Measurements from ENCODE around the gene KRTAP10-10. TPM values are rescaled to one million over a fixed set of nuclear protein-coding genes. Genes with fewer than 3 reads are reported as not detected.

The KRTAP10-10 gene
- total and polyA plus RNA-seq, 2 donors (not counting 1 experiment from before 2014, with no cell fraction given) = not detected

- H4K20me1 ChIP-seq (ENCODE audit: control insufficient read depth, extremely low read depth, insufficient read depth, low read length) = no peaks in the 10 kb centered on the region
- H2AFZ ChIP-seq (ENCODE audit: low read length) = no peak overlapping the region
- H3K36me3 ChIP-seq (ENCODE audit: control insufficient read depth, insufficient read depth, low read length) = no peaks in the 10 kb centered on the region
- no peaks in the 10 kb centered on the region for H3K4me1 ChIP-seq (ENCODE audit: control insufficient read depth, extremely low read depth, insufficient read depth, low read length)
- H3K4me2 ChIP-seq (ENCODE audit: extremely low read depth, insufficient read depth, low read length) = no peak overlapping the region
- DNase-seq (ENCODE audit: low read depth in 2 of 2) = no peak
- H3K9me3 ChIP-seq (ENCODE audit: control insufficient read depth, insufficient read depth, low read depth, low read length) = no peaks in the 10 kb centered on the region
- no peak overlapping the region for H3K4me3 ChIP-seq (replicated peaks in 1 of 4; ENCODE audit: control extremely low read depth in 1 of 4, insufficient read depth in 1 of 4, low read depth in 3 of 4, low read length in 4 of 4)
- H3K27me3 ChIP-seq (ENCODE audit: control insufficient read depth, insufficient read depth, low read length) = no peaks in the 10 kb centered on the region
- H3K27ac ChIP-seq (ENCODE audit: insufficient read depth, low read length) = no peak overlapping the region
- no peak overlapping the region for H3K9ac ChIP-seq (ENCODE audit: insufficient read depth, low read length)
- TF ChIP-seq EZH2 (IDR thresholded peaks at IDR 0.05; ENCODE audit: low read length, missing control alignments) (no peak), CTCF (conservative IDR thresholded peaks at IDR 0.05 in 1 of 2, IDR thresholded peaks at IDR 0.05 in 1 of 2; ENCODE audit: low read depth in 1 of 2, low read length in 2 of 2) (no peak)
- H3K79me2 ChIP-seq (ENCODE audit: control insufficient read depth, insufficient read depth, low read length) = no peaks in the 10 kb centered on the region
Observed at GRCh38 chr21:44670642-44671432, 33.7 kb downstream of the KRTAP10-10 start.

DNA sequence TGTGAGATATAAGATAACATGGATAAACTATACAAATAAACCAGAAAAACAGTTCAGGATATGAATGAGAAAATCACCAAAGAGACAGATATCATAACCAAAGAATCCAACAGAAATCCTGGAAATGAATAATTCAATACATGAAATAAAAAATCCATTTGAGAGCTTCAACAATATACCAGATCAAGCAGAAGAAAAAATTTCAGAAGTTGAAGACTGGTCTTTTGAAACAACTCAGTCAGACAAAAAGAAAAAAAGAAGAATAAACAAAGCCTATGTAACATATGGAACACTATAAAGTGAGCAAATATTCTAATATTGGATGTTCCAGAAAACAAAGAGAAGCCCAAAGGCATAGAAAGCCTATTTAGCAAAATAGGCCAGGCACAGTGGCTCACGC lies 34.8 kb downstream of the KRTAP10-10 start:
- Histone ChIP-seq H2AFZ (ENCODE audit: low read length) (no peak overlapping the region), H3K4me3 (replicated peaks in 1 of 4; ENCODE audit: control extremely low read depth in 1 of 4, insufficient read depth in 1 of 4, low read depth in 3 of 4, low read length in 4 of 4) (no peak overlapping the region), H3K9me3 (ENCODE audit: control insufficient read depth, insufficient read depth, low read depth, low read length) (no peaks in the 10 kb centered on the region), H4K20me1 (ENCODE audit: control insufficient read depth, extremely low read depth, insufficient read depth, low read length) (no peaks in the 10 kb centered on the region), H3K27me3 (ENCODE audit: control insufficient read depth, insufficient read depth, low read length) (no peaks in the 10 kb centered on the region), H3K27ac (ENCODE audit: insufficient read depth, low read length) (no peak overlapping the region), H3K36me3 (ENCODE audit: control insufficient read depth, insufficient read depth, low read length) (no peaks in the 10 kb centered on the region), H3K9ac (ENCODE audit: insufficient read depth, low read length) (no peak overlapping the region), H3K79me2 (ENCODE audit: control insufficient read depth, insufficient read depth, low read length) (no peaks in the 10 kb centered on the region), H3K4me2 (ENCODE audit: extremely low read depth, insufficient read depth, low read length) (no peak overlapping the region), H3K4me1 (ENCODE audit: control insufficient read depth, extremely low read depth, insufficient read depth, low read length) (no peaks in the 10 kb centered on the region)
- TF ChIP-seq EZH2 (IDR thresholded peaks at IDR 0.05; ENCODE audit: low read length, missing control alignments) (no peak), CTCF (conservative IDR thresholded peaks at IDR 0.05 in 1 of 2, IDR thresholded peaks at IDR 0.05 in 1 of 2; ENCODE audit: low read depth in 1 of 2, low read length in 2 of 2) (no peak)
- no peak for DNase-seq (ENCODE audit: low read depth in 2 of 2)

DNA sequence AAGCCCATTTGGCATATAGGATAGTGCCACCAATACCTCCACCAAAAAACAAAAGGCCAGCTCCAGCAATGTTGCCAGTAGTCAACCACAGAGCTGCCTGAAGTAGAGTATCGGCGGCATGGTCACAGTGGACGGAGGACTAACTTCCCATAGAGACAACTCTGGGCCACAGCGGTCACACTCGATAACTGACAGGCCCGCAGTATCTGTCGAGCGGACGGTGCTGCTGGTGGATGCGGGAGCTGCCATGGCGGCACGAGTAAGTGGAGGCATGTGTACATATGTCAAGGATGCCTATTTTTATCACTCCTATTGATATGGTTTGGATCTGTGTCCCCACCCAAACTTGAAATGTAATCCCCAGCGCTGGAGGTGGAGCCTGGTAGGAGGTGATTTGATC lies 40.7 kb downstream of the KRTAP10-10 start:
- no peaks in the 10 kb centered on the region for H3K27me3 ChIP-seq (ENCODE audit: control insufficient read depth, insufficient read depth, low read length)
- no peak for DNase-seq (ENCODE audit: low read depth in 2 of 2)
- no peaks in the 10 kb centered on the region for H3K4me1 ChIP-seq (ENCODE audit: control insufficient read depth, extremely low read depth, insufficient read depth, low read length)
- no peaks in the 10 kb centered on the region for H3K79me2 ChIP-seq (ENCODE audit: control insufficient read depth, insufficient read depth, low read length)
- no peak overlapping the region for H3K4me3 ChIP-seq (replicated peaks in 1 of 4; ENCODE audit: control extremely low read depth in 1 of 4, insufficient read depth in 1 of 4, low read depth in 3 of 4, low read length in 4 of 4)
- H3K9ac ChIP-seq (ENCODE audit: insufficient read depth, low read length) = no peak overlapping the region
- no peaks in the 10 kb centered on the region for H4K20me1 ChIP-seq (ENCODE audit: control insufficient read depth, extremely low read depth, insufficient read depth, low read length)
- no peaks in the 10 kb centered on the region for H3K36me3 ChIP-seq (ENCODE audit: control insufficient read depth, insufficient read depth, low read length)
- H2AFZ ChIP-seq (ENCODE audit: low read length) = no peak overlapping the region
- H3K9me3 ChIP-seq (ENCODE audit: control insufficient read depth, insufficient read depth, low read depth, low read length) = no peaks in the 10 kb centered on the region
- H3K4me2 ChIP-seq (ENCODE audit: extremely low read depth, insufficient read depth, low read length) = no peak overlapping the region
- no peak overlapping the region for H3K27ac ChIP-seq (ENCODE audit: insufficient read depth, low read length)
- no peak for TF ChIP-seq CTCF (conservative IDR thresholded peaks at IDR 0.05 in 1 of 2, IDR thresholded peaks at IDR 0.05 in 1 of 2; ENCODE audit: low read depth in 1 of 2, low read length in 2 of 2)
- TF ChIP-seq EZH2 (IDR thresholded peaks at IDR 0.05; ENCODE audit: low read length, missing control alignments) = no peak

Measured in fibroblast of lung (primary cell).